OCI-LY1 (cell line): ENCODE data around the gene CHST12.

ENCODE experiments used
- H2AFZ ChIP-seq: fragments of 200-600 bp; sonication (generic), shearing (Covaris generic); 2 replicates; pipeline ENCODE4 v1.6.0; 2014; ENCODE audit warnings: antibody characterized with exemption, mild to moderate bottlenecking, low read length
- H3F3A ChIP-seq: fragments of 200-600 bp; sonication (generic), shearing (Covaris generic); 2 replicates; pipeline ENCODE4 v1.6.0; 2014; ENCODE audit warnings: mild to moderate bottlenecking, antibody characterized with exemption, low read length, moderate library complexity; ENCODE audit not compliant: insufficient read depth
- H3K27ac ChIP-seq: fragments of 200-600 bp; sonication (generic); 2 replicates; pipeline ENCODE4 v1.5.1; 2014; ENCODE audit warnings: low read length, mixed run types, mild to moderate bottlenecking, low read depth; ENCODE audit not compliant: poor library complexity, severe bottlenecking
- H3K27me3 ChIP-seq: fragments of 200-600 bp; sonication (generic); 2 replicates; pipeline ENCODE4 v1.6.0; 2014; ENCODE audit warnings: antibody characterized with exemption, mild to moderate bottlenecking, low read length, moderate library complexity; ENCODE audit not compliant: insufficient read depth
- H3K36me3 ChIP-seq: fragments of 200-600 bp; sonication (generic); 2 replicates; pipeline ENCODE4 v1.6.1; 2014; ENCODE audit warnings: mild to moderate bottlenecking, antibody characterized with exemption, low read length, moderate library complexity, mixed read lengths; ENCODE audit not compliant: insufficient read depth
- H3K4me1 ChIP-seq: fragments of 200-600 bp; sonication (generic); 2 replicates; pipeline ENCODE4 v1.5.1; 2014; ENCODE audit warnings: mild to moderate bottlenecking, low read length, moderate library complexity; ENCODE audit not compliant: insufficient read depth, severe bottlenecking
- H3K4me2 ChIP-seq: fragments of 200-600 bp; sonication (generic), shearing (Covaris generic); 2 replicates; pipeline ENCODE4 v1.6.1; 2014; ENCODE audit warnings: low read length
- H3K4me3 ChIP-seq: fragments of 200-600 bp; sonication (generic); 2 replicates; pipeline ENCODE4 v1.5.1; 2014; ENCODE audit warnings: low read length, low read depth, mild to moderate bottlenecking, mixed read lengths; ENCODE audit not compliant: poor library complexity, severe bottlenecking
- H3K79me2 ChIP-seq: fragments of 200-600 bp; shearing (Covaris generic); 2 replicates; pipeline ENCODE4 v1.6.1; 2016; ENCODE audit warnings: mixed run types, low read length, mixed read lengths; ENCODE audit not compliant: insufficient read depth
- H3K9ac ChIP-seq: fragments of 200-600 bp; sonication (generic), shearing (Covaris generic); 2 replicates; pipeline ENCODE4 v1.6.1; 2014; ENCODE audit warnings: mild to moderate bottlenecking, low read length, mixed read lengths
- H3K9me2 ChIP-seq: fragments of 200-600 bp; sonication (generic), shearing (Covaris generic); 2 replicates; pipeline ENCODE4 v1.6.1; 2014; ENCODE audit warnings: low read depth, mild to moderate bottlenecking, low read length, mixed read lengths
- H3K9me3 ChIP-seq: fragments of 200-600 bp; shearing (Covaris generic); 2 replicates; pipeline ENCODE4 v1.6.1; 2014; ENCODE audit warnings: low read length, mixed read lengths
- H4K20me1 ChIP-seq: fragments of 200-600 bp; sonication (generic), shearing (Covaris generic); 2 replicates; pipeline ENCODE4 v1.6.0; 2016; ENCODE audit warnings: mild to moderate bottlenecking, low read length; ENCODE audit not compliant: insufficient read depth
- EZH2 ChIP-seq: fragments of 200-600 bp; sonication (generic), shearing (Covaris generic); IDR thresholded peaks from 2 replicates; pipeline ENCODE4 v1.8.0; 2017; ENCODE audit warnings: borderline replicate concordance, mixed run types, mild to moderate bottlenecking, antibody characterized with exemption, low read length, moderate library complexity, mixed read lengths
- TF ChIP-seq, protein P1 (sequence below): fragments of 200-600 bp; sonication (generic), shearing (Covaris generic); IDR thresholded peaks from 2 replicates; pipeline ENCODE4 v1.5.1; 2017; ENCODE audit warnings: mild to moderate bottlenecking, antibody characterized with exemption, low read length, moderate library complexity, mixed read lengths

Gene CHST12

GRCh38 chr7:2403014-2403717 lies at the start of gene CHST12:
CHST12 (plus strand) TSS chr7:2403611; CDS start chr7:2432640, 29,029 bp downstream.
- peak within 1 kb of the TSS; percentile 74 for H3K9ac ChIP-seq
- no peak within 1 kb of the TSS for H3K27ac ChIP-seq
- H3K4me2 ChIP-seq, result peak within 1 kb of the TSS; percentile 77
- H3K27me3 ChIP-seq, result no peaks in the 10 kb centered on the region; the same call in 1 of the 2 replicates
- TF ChIP-seq, protein P1, sequence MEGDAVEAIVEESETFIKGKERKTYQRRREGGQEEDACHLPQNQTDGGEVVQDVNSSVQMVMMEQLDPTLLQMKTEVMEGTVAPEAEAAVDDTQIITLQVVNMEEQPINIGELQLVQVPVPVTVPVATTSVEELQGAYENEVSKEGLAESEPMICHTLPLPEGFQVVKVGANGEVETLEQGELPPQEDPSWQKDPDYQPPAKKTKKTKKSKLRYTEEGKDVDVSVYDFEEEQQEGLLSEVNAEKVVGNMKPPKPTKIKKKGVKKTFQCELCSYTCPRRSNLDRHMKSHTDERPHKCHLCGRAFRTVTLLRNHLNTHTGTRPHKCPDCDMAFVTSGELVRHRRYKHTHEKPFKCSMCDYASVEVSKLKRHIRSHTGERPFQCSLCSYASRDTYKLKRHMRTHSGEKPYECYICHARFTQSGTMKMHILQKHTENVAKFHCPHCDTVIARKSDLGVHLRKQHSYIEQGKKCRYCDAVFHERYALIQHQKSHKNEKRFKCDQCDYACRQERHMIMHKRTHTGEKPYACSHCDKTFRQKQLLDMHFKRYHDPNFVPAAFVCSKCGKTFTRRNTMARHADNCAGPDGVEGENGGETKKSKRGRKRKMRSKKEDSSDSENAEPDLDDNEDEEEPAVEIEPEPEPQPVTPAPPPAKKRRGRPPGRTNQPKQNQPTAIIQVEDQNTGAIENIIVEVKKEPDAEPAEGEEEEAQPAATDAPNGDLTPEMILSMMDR, result no peak
- no peak for TF ChIP-seq EZH2
- H3K4me1 ChIP-seq, result peaks cover 11% of the 10 kb centered on the region
- no peaks in the 10 kb centered on the region for H3K79me2 ChIP-seq
- H2AFZ ChIP-seq, result no peak within 1 kb of the TSS
- no peaks in the 10 kb centered on the region for H3K9me2 ChIP-seq
- no peaks in the 10 kb centered on the region for H3K36me3 ChIP-seq
- peak within 1 kb of the TSS; percentile 67 for H3K4me3 ChIP-seq
- no peaks in the 10 kb centered on the region for H3K9me3 ChIP-seq
- H3F3A ChIP-seq, result no peaks in the 10 kb centered on the region
- no peaks in the 10 kb centered on the region for H4K20me1 ChIP-seq

- Histone ChIP-seq H3K4me2 (peak overlapping the region; percentile 90), H3K9me3 (no peaks in the 10 kb centered on the region), H2AFZ (peak overlapping the region; percentile 65; the same call in 1 of the 2 replicates), H3K9ac (peak overlapping the region; percentile 92), H3K4me1 (peaks cover 39% of the 10 kb centered on the region), H3F3A (no peaks in the 10 kb centered on the region), H3K79me2 (peaks cover 40% of the 10 kb centered on the region), H4K20me1 (0 out of 2 replicates have a peak, but pooled peaks cover 2% of the 10 kb centered on the region), H3K27me3 (no peaks in the 10 kb centered on the region), H3K4me3 (peak overlapping the region; percentile 99), H3K9me2 (no peaks in the 10 kb centered on the region), H3K27ac (peak overlapping the region; percentile 88), H3K36me3 (peaks cover 36% of the 10 kb centered on the region)
- no peak for TF ChIP-seq EZH2
- TF ChIP-seq, protein P1, result no peak
Observed at GRCh38 chr7:2353936-2354185, 49.5 kb upstream of the CHST12 start.

- H3K9me3 ChIP-seq, result no peaks in the 10 kb centered on the region
- H3K27me3 ChIP-seq, result no peaks in the 10 kb centered on the region
- H3K36me3 ChIP-seq, result peaks cover 41% of the 10 kb centered on the region
- peak within 1 kb of the TSS; percentile 88 for H3K27ac ChIP-seq
- no peaks in the 10 kb centered on the region for H3K9me2 ChIP-seq
- H3K4me3 ChIP-seq, result peak within 1 kb of the TSS; percentile 99
- H3F3A ChIP-seq, result no peaks in the 10 kb centered on the region
- H3K9ac ChIP-seq, result peak within 1 kb of the TSS; percentile 98
- no peak for TF ChIP-seq EZH2
- H3K79me2 ChIP-seq, result peaks cover 45% of the 10 kb centered on the region
- peaks cover 40% of the 10 kb centered on the region for H3K4me1 ChIP-seq
- H4K20me1 ChIP-seq, result 0 out of 2 replicates have a peak, but pooled peaks cover 2% of the 10 kb centered on the region
- peak within 1 kb of the TSS; percentile 90 for H3K4me2 ChIP-seq
- H2AFZ ChIP-seq, result peak within 1 kb of the TSS; percentile 65
Observed at GRCh38 chr7:2354186-2354938, 49.0 kb upstream of the CHST12 start, which contains the start of gene EIF3B. EIF3B (plus strand) TSS chr7:2354827; CDS start chr7:2354922, 95 bp downstream.
